GM21390 (cell line): Measurements from ENCODE around the gene SLC25A42.

Experiments used
- ATAC-seq: cut with Tn5 transposase; IDR thresholded peaks from one replicate; pipeline ENCODE4 v1.9.1; 2021; ENCODE audit not compliant: unreplicated experiment

Gene SLC25A42

GRCh38 chr19:19159534-19159933 is 95.7 kb downstream of the SLC25A42 start:
- ATAC-seq = no peak

GRCh38 chr19:19160461-19161035 is 96.8 kb downstream of the SLC25A42 start:
- no peak for ATAC-seq

- no peak for ATAC-seq
These were observed 98.7 kb downstream of the SLC25A42 start for GRCh38 chr19:19162495-19162894.
